SH-SY5Y (cell line): Measurements from ENCODE around the gene DNM3.

ENCODE experiments used
- GATA2 ChIP-seq: IDR thresholded peaks from 2 replicates; pipeline ENCODE4 v1.6.1; 2011; ENCODE audit warnings: mild to moderate bottlenecking, low read depth, low read length
- GATA3 ChIP-seq: IDR thresholded peaks from 2 replicates; pipeline ENCODE4 v1.6.1; 2011; ENCODE audit warnings: low read depth, mild to moderate bottlenecking, low read length, moderate library complexity

GRCh38 chr1:171883849-171884248 lies 42.6 kb downstream of the DNM3 start:
- TF ChIP-seq GATA2 (no peak), GATA3 (no peak)
